GM12878 (cell line): Measurements from ENCODE around the gene NDST3. TPM values are rescaled to one million over a fixed set of nuclear protein-coding genes. Genes with fewer than 3 reads are reported as not detected.
A peak's percentile ranks its signal among the peaks of the same experiment; 100 is the strongest.

ENCODE experiments used
- ATAC-seq: fragments of 200-7000 bp; cut with Tn5 transposase; 3 replicates; pipeline ENCODE4 v1.9.1; 2020; ENCODE audit warnings: mild to moderate bottlenecking, moderate library complexity
- BruUV-seq: library from RNA; stranded (reverse); fragments of 400-500 nt; replicated peaks from 2 replicates; lab custom pipeline; 2021; lab: Mats Ljungman, UMichigan
- CTCF ChIA-PET: fragments of 300-600 bp; sonication (Branson Sonifier 250); formaldehyde crosslinking; extraction: SDS; loops from one replicate; lab custom pipeline; 2021; ENCODE audit warnings: inconsistent platforms; lab: Yijun Ruan, JAX
- POLR2A ChIA-PET: fragments of 350-600 bp; formaldehyde crosslinking; extraction: SDS; loops from one replicate; lab custom pipeline; 2021; ENCODE audit warnings: inconsistent platforms; lab: Charles Lee
- RAD21 ChIA-PET: fragments of 300-600 bp; sonication (Branson Sonifier 250); formaldehyde crosslinking; loops from one replicate; lab custom pipeline; 2023; ENCODE audit warnings: antibody characterized with exemption; ENCODE audit not compliant: unreplicated experiment; lab: Charles Lee
- SMC1A ChIA-PET: fragments of 300-600 bp; sonication (Branson Sonifier 250); formaldehyde crosslinking; loops from one replicate; lab custom pipeline; 2023; ENCODE audit not compliant: unreplicated experiment, uncharacterized antibody; lab: Charles Lee
- DNase-seq: peaks from one replicate; pipeline ENCODE4 v3.0.0-alpha.2; 2011; ENCODE audit warnings: low read depth, low spot score
- FAIRE-seq: peaks from 3 replicates; lab custom pipeline; 2011; peaks lifted over from hg19 to GRCh38; lab: Jason Lieb, UNC
- H2AFZ ChIP-seq: 2 replicates; pipeline ENCODE4 v1.6.0; 2011; ENCODE audit warnings: low read depth, low read length, control low read depth; ENCODE audit not compliant: control insufficient read depth
- H3K27ac ChIP-seq: 2 replicates; pipeline ENCODE4 v1.5.1; 2011; ENCODE audit warnings: control low read depth; ENCODE audit not compliant: control insufficient read depth, insufficient read depth
- H3K27me3 ChIP-seq, 2 experiments: replicated peaks in 1 of 2; 2 replicates each; pipeline versions ENCODE4 v1.6.0 to v1.6.1; 2011; ENCODE audit warnings: low read length in 1 of 2; ENCODE audit not compliant: control insufficient read depth in 2 of 2, insufficient read depth in 2 of 2
- H3K36me3 ChIP-seq, 2 experiments: 2 replicates each; pipeline ENCODE4 v1.5.1; 2011; ENCODE audit warnings: low read length in 1 of 2; ENCODE audit not compliant: control insufficient read depth in 2 of 2, insufficient read depth in 2 of 2
- H3K4me1 ChIP-seq: 2 replicates; pipeline ENCODE4 v1.6.1; 2011; ENCODE audit warnings: mild to moderate bottlenecking, low read length, moderate library complexity, mixed read lengths; ENCODE audit not compliant: control insufficient read depth, insufficient read depth
- H3K4me2 ChIP-seq: 2 replicates; pipeline ENCODE4 v1.6.0; 2011; ENCODE audit warnings: control low read depth; ENCODE audit not compliant: control insufficient read depth, insufficient read depth
- H3K4me3 ChIP-seq: fragments of 200-600 bp; sonication (generic); 2 replicates; pipeline ENCODE4 v1.5.1; 2016
- H3K79me2 ChIP-seq: 2 replicates; pipeline ENCODE4 v1.6.0; 2011; ENCODE audit warnings: low read length; ENCODE audit not compliant: control insufficient read depth, insufficient read depth
- H3K9ac ChIP-seq: 2 replicates; pipeline ENCODE4 v1.8.0; 2011; ENCODE audit warnings: low read length, control low read depth, mixed read lengths; ENCODE audit not compliant: control insufficient read depth, insufficient read depth
- H3K9me3 ChIP-seq: replicated peaks from 3 replicates; pipeline ENCODE4 v1.5.1; 2011; ENCODE audit warnings: mild to moderate bottlenecking, low read length; ENCODE audit not compliant: control insufficient read depth, insufficient read depth
- H4K20me1 ChIP-seq: 2 replicates; pipeline ENCODE4 v1.6.0; 2011; ENCODE audit not compliant: control insufficient read depth, insufficient read depth
- BCL3 ChIP-seq: IDR thresholded peaks from 2 replicates; pipeline ENCODE4 v1.6.1; 2011; ENCODE audit warnings: borderline replicate concordance, low read depth, mild to moderate bottlenecking, moderate library complexity, low read length; ENCODE audit not compliant: insufficient read depth, poor library complexity, severe bottlenecking
- EP300 ChIP-seq, 2 experiments: fragments of 150-350 bp in 1 of 2; IDR thresholded peaks; 2 replicates each; pipeline ENCODE4 v1.6.1; 2011 to 2012; ENCODE audit warnings: low read depth in 2 of 2, low read length in 2 of 2, borderline replicate concordance in 1 of 2, improper control_type of control experiment in 1 of 2, inconsistent platforms in 1 of 2; ENCODE audit not compliant: control insufficient read depth in 1 of 2
- KLF5 ChIP-seq: fragments of 450-650 bp; IDR thresholded peaks from 2 replicates; pipeline ENCODE4 v1.6.1; 2014; ENCODE audit warnings: mild to moderate bottlenecking; ENCODE audit not compliant: partially characterized antibody
- MAX ChIP-seq: IDR thresholded peaks from 2 replicates; pipeline ENCODE4 v1.6.1; 2012; ENCODE audit warnings: low read depth, low read length, improper control_type of control experiment
- PBX3 ChIP-seq: IDR thresholded peaks from 2 replicates; pipeline ENCODE4 v1.6.1; 2011; ENCODE audit warnings: mild to moderate bottlenecking, low read depth, low read length, moderate library complexity; ENCODE audit not compliant: insufficient replicate concordance
- USF2 ChIP-seq: IDR thresholded peaks from 2 replicates; pipeline ENCODE4 v1.6.1; 2011; ENCODE audit warnings: low read depth, low read length, improper control_type of control experiment, borderline replicate concordance
- ZBTB40 ChIP-seq: fragments of 450-650 bp; IDR thresholded peaks from 2 replicates; pipeline ENCODE4 v1.6.1; 2016; ENCODE audit warnings: mild to moderate bottlenecking, moderate library complexity, borderline replicate concordance
- WGBS: methylation state at CpG from one replicate; pipeline ENCODE4 v1.1.6; 2016; ENCODE audit warnings: low lambda C conversion rate; ENCODE audit not compliant: insufficient replicate concordance, insufficient coverage; ENCODE audit errors: missing lambda C conversion rate; 5-methylcytosine and 5-hydroxymethylcytosine counted together
- in situ Hi-C: fragments of 300-500 bp; cut with MboI; formaldehyde crosslinking; loops from 9 replicates; pipeline ENCODE4 v1.14.3; 2018; ENCODE audit warnings: mixed read lengths
- intact Hi-C: fragments of 100-400 bp; cut with micrococcal nuclease; formaldehyde crosslinking; loops from one replicate; pipeline ENCODE4 v1.14.2; 2022; ENCODE audit not compliant: unreplicated experiment
- polyA plus RNA-seq, 11 experiments: library from polyadenylated mRNA; depleted of rRNA in 4 of 11; unstranded in 6 of 11; stranded (reverse) in 5 of 11; fragments of >200 nt; fragmentation: Nextera tagmentation in 4 of 11; fragmentation: Illumina TruSeq in 1 of 11; extraction: Ambion mirVana in 4 of 11; extraction: Trizol in 1 of 11; gene quantifications; 1 replicate in 1 of 11; 2 replicates in 10 of 11; pipeline versions ENCODE4 v1.2.1 to v1.2.3, GENCODE V29; 2011 to 2016; ENCODE audit warnings: inconsistent platforms in 2 of 11, missing spikeins in 2 of 11, low read depth in 1 of 11
- total RNA-seq, 4 experiments: library from RNA; depleted of rRNA in 3 of 4; stranded (reverse); fragments of >200 nt in 3 of 4; fragmentation: Illumina TruSeq in 1 of 4; extraction: Trizol in 1 of 4; gene quantifications; 2 replicates each; pipeline versions ENCODE4 v1.2.1 to v1.2.3, GENCODE V29; 2013 to 2021

The NDST3 gene
- total and polyA plus RNA-seq, 10 of the 15 experiments (the other 5 are each of a cell fraction or from before 2014, with no cell fraction given): 0.03 TPM; not detected in 8

- TF ChIP-seq KLF5 (peak; percentile 77), EP300 (IDR thresholded peaks at IDR 0.05; ENCODE audit: borderline replicate concordance in 1 of 2, control insufficient read depth in 1 of 2, low read depth in 2 of 2, low read length in 2 of 2) (peak in 1 of 2 experiments; percentile 68; a peak in 1 of 4 replicates), ZBTB40 (peak; percentile 70; the same call in 1 of the 2 replicates)
Observed at GRCh38 chr4:118278473-118279274, 244.4 kb downstream of the NDST3 start (continued).

- Histone ChIP-seq H3K4me1 (peaks cover 11% of the 10 kb centered on the region; the same call in 1 of the 2 replicates), H3K27ac (peak overlapping the region; percentile 80), H3K4me2 (peak overlapping the region; percentile 85), H2AFZ (peak overlapping the region; percentile 45), H3K79me2 (peaks cover 27% of the 10 kb centered on the region), H3K9ac (peak overlapping the region; percentile 90), H4K20me1 (no peaks in the 10 kb centered on the region), H3K27me3 (no peaks in the 10 kb centered on the region), H3K9me3 (no peaks in the 10 kb centered on the region), H3K4me3 (peak overlapping the region; percentile 82), H3K36me3 (peaks cover 0 to 5% of the 10 kb centered on the region in 2 experiments; a peak in 2 of 4 replicates)
- intact Hi-C loops: loop anchor here (2.0 kb wide), 1 partner anchor 557 kb away; the partner anchor contains the start of gene SEC24D
- no peak for FAIRE-seq
- ChIA-PET CTCF (interaction anchor here (0.9 to 1.1 kb wide), 3 partner anchors 29 to 403 kb away, joined by 3 to 7 read pairs (median 3); partner anchors contain the start of gene PRSS12), RAD21 (interaction anchor here (0.9 kb wide), 1 partner anchor 551 kb away, joined by 3 read pairs; no protein-coding TSS in a partner anchor), POLR2A (interaction anchor here (0.5 kb wide), 1 partner anchor 643 kb away, joined by 3 read pairs; no protein-coding TSS in a partner anchor), SMC1A (interaction anchor here (0.9 kb wide), 2 partner anchors 9 to 22 kb away, joined by 3 read pairs; no protein-coding TSS in a partner anchor)
- in situ Hi-C loops: no loop called here
- no peak for DNase-seq
- WGBS: 2% methylated on average over 13 of the region's 13 CpGs
- ATAC-seq: no peak
- TSS peak; percentile 80 for BruUV-seq
- TF ChIP-seq USF2 (no peak), MAX (no peak), PBX3 (no peak), BCL3 (no peak)
Observed at GRCh38 chr4:118279328-118279727, 245.0 kb downstream of the NDST3 start.
